SJSA1 (cell line): ENCODE measurements around the gene APOBEC3F. TPM values are rescaled to one million over a fixed set of nuclear protein-coding genes. Genes with fewer than 3 reads are reported as not detected.
A peak's percentile ranks its signal among the peaks of the same experiment; 100 is the strongest.
"Not testable (repeated sequence)": the region's sequence is repeated elsewhere in the genome, so short reads cannot be mapped to it uniquely, and the experiment has no call there.

Experiments used
- DNase-seq, 2 experiments: peaks; one replicate each; pipeline ENCODE4 v3.0.0-alpha.2; 2015 to 2020; ENCODE audit warnings: low spot score in 2 of 2, low read depth in 1 of 2
- H3K27ac ChIP-seq: fragments of 250-450 bp; sonication (Bioruptor Pico); 2 replicates; pipeline ENCODE4 v1.5.1; 2020; ENCODE audit warnings: mild to moderate bottlenecking, moderate library complexity
- H3K27me3 ChIP-seq: fragments of 250-450 bp; sonication (Bioruptor Pico); replicated peaks from 2 replicates; pipeline ENCODE4 v1.5.1; 2020; ENCODE audit warnings: mild to moderate bottlenecking, moderate library complexity
- H3K36me3 ChIP-seq: fragments of 250-450 bp; sonication (Bioruptor Pico); 2 replicates; pipeline ENCODE4 v1.5.1; 2020; ENCODE audit warnings: mild to moderate bottlenecking
- H3K4me1 ChIP-seq: fragments of 250-450 bp; sonication (Bioruptor Pico); replicated peaks from 2 replicates; pipeline ENCODE4 v1.6.1; 2021; ENCODE audit warnings: mild to moderate bottlenecking
- H3K4me3 ChIP-seq: fragments of 250-450 bp; sonication (Bioruptor Pico); 2 replicates; pipeline ENCODE4 v1.5.1; 2020; ENCODE audit warnings: mild to moderate bottlenecking
- H3K9me3 ChIP-seq: fragments of 250-450 bp; sonication (Bioruptor Pico); replicated peaks from 2 replicates; pipeline ENCODE4 v1.5.1; 2020; ENCODE audit warnings: mild to moderate bottlenecking
- total RNA-seq: library from RNA; depleted of rRNA; stranded (reverse); fragments of >200 nt; shearing (Covaris generic); gene quantifications from 2 replicates; pipeline ENCODE4 v1.2.3, GENCODE V29; 2014; rRNA removed

APOBEC3F gene
- 2.6 and 3.8 TPM in 2 replicates for total RNA-seq

DNA sequence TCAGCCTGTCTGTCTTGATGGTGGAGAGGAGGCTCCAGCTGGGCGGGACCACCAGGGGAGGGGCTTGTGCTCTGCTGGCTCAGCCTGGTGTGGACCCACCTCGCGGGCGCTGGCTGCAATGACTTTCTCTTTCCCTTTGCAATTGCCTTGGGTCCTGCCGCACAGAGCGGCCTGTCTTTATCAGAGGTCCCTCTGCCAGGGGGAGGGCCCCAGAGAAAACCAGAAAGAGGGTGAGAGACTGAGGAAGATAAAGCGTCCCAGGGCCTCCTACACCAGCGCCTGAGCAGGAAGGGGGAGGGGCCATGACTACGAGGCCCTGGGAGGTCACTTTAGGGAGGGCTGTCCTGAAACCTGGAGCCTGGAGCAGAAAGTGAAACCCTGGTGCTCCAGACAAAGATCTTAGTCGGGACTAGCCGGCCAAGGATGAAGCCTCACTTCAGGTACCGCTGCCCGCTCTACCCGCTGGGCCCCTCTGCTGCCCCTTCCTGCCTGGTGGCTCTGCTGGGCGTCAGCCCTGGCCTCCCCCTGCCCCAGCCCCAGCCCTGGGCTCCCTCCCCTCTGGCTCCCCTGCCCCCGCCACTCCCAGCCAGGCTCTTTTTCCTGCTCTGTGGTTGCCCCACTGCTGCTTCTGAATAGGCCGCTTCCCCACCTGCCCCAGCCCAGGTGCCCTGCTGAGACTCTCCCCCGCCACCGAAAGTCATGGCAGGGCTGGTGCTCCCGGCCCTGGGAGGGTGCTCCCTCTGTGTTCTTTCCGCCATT, at the start of gene APOBEC3F:
APOBEC3F (plus strand) TSS at position 327 of the 759 bp plus-strand sequence; CDS start at position 424, 97 bp downstream.
- peaks cover 11% of the 10 kb centered on the region for H3K4me1 ChIP-seq
- DNase-seq: peak; percentile 58 to 78
- H3K36me3 ChIP-seq, H3K9me3 ChIP-seq, H3K27me3 ChIP-seq: not testable (repeated sequence)
- H3K27ac ChIP-seq: peak within 1 kb of the TSS; percentile 54; the same call in 1 of the 2 replicates
- peak within 1 kb of the TSS; percentile 47 for H3K4me3 ChIP-seq

DNA sequence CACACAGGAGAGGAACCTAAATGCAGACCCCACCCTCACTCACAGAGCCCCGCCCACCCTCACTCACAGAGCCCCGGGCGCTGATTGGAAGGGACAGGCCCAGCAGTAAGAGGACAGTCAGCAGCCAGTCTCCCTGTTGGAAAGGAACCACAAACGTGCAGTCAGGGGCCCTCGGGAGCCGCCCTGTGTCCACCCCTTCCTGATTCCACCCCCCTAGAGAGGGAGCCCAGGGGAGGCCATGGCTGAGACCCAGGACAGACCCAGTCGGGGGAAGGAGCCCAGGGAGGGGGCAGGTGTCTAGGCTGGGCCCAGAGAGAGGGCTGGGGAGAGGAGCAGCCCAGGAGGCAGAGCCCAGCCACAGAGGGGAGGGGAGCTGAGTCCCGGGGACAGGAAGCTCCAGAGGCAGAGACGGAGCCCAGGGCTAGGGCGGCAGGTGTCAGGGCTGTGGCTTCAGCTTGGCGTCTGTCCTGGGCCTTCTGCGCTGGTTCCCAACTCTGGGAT, 47.7 kb upstream of the APOBEC3F start:
- DNase-seq, H3K27ac ChIP-seq: not testable (repeated sequence)

GRCh38 chr22:38996105-38996504, 44.6 kb upstream of the APOBEC3F start:
- H3K4me1 ChIP-seq: no peaks in the 10 kb centered on the region
- DNase-seq: no peak
- no peak overlapping the region for H3K27ac ChIP-seq
- H3K4me3 ChIP-seq: no peak overlapping the region
- no peaks in the 10 kb centered on the region for H3K9me3 ChIP-seq
- H3K27me3 ChIP-seq: no peaks in the 10 kb centered on the region; the same call in 1 of the 2 replicates
- no peaks in the 10 kb centered on the region for H3K36me3 ChIP-seq

More for the DNA sequence above, 47.7 kb upstream of the APOBEC3F start:
- H3K27me3 ChIP-seq, H3K36me3 ChIP-seq, H3K4me1 ChIP-seq, H3K9me3 ChIP-seq, H3K4me3 ChIP-seq: not testable (repeated sequence)

GRCh38 chr22:38997518-38997917, 43.1 kb upstream of the APOBEC3F start:
- Histone ChIP-seq H3K27ac (no peak overlapping the region), H3K27me3 (no peaks in the 10 kb centered on the region; the same call in none of the 2 replicates), H3K4me1 (no peaks in the 10 kb centered on the region), H3K9me3 (no peaks in the 10 kb centered on the region), H3K4me3 (no peak overlapping the region), H3K36me3 (no peaks in the 10 kb centered on the region)
- no peak for DNase-seq

GRCh38 chr22:39003165-39003638, 37.5 kb upstream of the APOBEC3F start:
- no peaks in the 10 kb centered on the region for H3K36me3 ChIP-seq
- DNase-seq: peak; percentile 71 to 80
- no peaks in the 10 kb centered on the region; the same call in none of the 2 replicates for H3K27me3 ChIP-seq
- no peak overlapping the region for H3K27ac ChIP-seq
- H3K9me3 ChIP-seq: no peaks in the 10 kb centered on the region
- H3K4me3 ChIP-seq: no peak overlapping the region
- H3K4me1 ChIP-seq: peaks cover 4% of the 10 kb centered on the region; the same call in 1 of the 2 replicates

DNA sequence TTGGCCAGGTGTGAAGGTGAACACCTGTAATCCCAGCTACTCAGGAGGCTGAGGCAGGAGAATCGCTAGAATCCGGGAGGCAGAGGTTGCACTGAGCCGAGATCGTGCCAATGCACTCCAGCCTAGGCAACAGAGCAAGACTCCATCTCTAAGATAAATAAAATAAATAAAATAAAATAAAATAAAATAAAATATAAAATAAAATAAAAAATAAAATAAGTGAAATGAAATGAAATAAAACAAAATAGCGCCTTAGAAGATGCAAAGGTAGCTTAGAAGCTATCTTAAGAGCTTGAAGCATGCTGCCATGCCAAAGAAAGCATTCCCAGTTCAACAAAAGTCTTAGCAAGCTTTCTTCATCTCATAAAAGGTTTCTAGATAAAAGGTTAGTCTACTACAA, 33.5 kb upstream of the APOBEC3F start:
- no peaks in the 10 kb centered on the region for H3K36me3 ChIP-seq
- peaks cover 4% of the 10 kb centered on the region; the same call in 1 of the 2 replicates for H3K4me1 ChIP-seq
- H3K9me3 ChIP-seq: no peaks in the 10 kb centered on the region
- no peaks in the 10 kb centered on the region for H3K27me3 ChIP-seq
- no peak overlapping the region for H3K27ac ChIP-seq
- DNase-seq: no peak
- no peak overlapping the region for H3K4me3 ChIP-seq

GRCh38 chr22:39008271-39008850, 32.3 kb upstream of the APOBEC3F start:
- H3K4me3 ChIP-seq, H3K4me1 ChIP-seq, H3K9me3 ChIP-seq, H3K27ac ChIP-seq, DNase-seq, H3K36me3 ChIP-seq, H3K27me3 ChIP-seq: not testable (repeated sequence)

DNA sequence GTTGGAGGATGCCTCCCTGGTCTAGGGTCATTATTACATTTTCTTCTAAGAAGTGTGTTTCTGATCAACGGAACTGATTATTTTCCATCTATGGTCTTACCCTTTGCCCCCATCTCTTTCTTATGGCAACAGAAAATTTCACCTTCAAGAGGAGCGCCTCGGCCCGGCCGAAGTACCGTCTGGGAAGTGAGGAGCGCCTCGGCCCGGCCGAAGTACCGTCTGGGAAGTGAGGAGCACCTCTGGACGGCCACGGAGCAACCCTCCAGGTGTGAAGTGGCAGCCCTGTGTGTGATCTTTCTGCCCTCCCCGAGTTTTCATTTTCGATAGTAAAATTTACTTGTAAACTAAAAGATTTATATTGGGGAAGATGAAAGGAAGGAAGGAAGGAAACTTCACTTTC, 29.7 kb upstream of the APOBEC3F start:
- H3K27me3 ChIP-seq: no peaks in the 10 kb centered on the region
- H3K27ac ChIP-seq: no peak overlapping the region
- no peak for DNase-seq
- H3K4me3 ChIP-seq: no peak overlapping the region
- no peaks in the 10 kb centered on the region for H3K36me3 ChIP-seq
- peaks cover 16% of the 10 kb centered on the region for H3K4me1 ChIP-seq
- no peaks in the 10 kb centered on the region for H3K9me3 ChIP-seq

DNA sequence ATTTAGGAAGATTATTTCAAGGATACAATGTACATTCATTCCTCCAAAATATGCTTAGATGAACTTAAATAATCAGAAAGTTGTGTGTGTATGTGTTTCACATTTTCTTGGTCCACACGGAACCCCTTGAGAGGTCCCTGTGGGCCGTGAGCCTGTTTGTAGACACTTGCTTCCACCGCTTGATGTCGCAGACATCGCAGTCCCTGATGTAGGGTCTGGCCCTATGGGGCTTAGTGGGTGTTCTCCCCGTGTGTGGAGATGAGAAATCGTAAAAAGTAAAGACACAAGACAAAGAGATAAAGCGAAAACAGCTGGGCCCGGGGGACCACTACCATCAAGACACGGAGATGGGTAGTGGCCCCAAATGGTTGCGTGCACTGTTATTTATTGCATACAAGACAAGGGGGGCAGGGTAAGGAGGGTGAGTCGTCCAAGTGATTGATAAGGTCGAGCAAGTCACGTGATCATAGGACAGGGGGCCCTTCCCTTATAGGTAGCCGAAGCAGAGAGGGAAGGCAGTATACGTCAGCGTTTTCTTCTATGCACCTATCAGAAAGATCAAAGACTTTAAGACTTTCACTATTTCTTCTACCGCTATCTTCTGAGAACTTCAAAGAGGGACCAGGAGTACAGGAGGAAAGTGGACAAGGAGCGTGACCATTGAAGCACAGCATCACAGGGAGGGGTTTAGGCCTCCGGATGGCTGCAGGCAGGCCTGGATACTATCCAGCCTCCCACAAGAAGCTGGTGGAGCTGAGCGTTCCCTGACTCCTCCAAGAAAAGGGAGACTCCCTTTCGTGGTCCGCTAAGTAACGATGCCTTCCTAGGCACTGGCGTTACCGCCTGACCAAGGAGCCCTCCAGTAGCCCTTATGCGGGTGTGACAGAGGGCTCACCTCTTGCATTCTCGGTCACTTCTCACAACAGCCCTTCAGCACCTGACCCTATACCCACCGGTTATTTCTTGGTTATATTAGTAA, 27.8 kb upstream of the APOBEC3F start:
- no peaks in the 10 kb centered on the region for H3K9me3 ChIP-seq
- H3K27me3 ChIP-seq: no peaks in the 10 kb centered on the region
- DNase-seq: no peak
- no peaks in the 10 kb centered on the region for H3K36me3 ChIP-seq
- no peak overlapping the region for H3K27ac ChIP-seq
- no peak overlapping the region for H3K4me3 ChIP-seq
- peaks cover 16% of the 10 kb centered on the region for H3K4me1 ChIP-seq

DNA sequence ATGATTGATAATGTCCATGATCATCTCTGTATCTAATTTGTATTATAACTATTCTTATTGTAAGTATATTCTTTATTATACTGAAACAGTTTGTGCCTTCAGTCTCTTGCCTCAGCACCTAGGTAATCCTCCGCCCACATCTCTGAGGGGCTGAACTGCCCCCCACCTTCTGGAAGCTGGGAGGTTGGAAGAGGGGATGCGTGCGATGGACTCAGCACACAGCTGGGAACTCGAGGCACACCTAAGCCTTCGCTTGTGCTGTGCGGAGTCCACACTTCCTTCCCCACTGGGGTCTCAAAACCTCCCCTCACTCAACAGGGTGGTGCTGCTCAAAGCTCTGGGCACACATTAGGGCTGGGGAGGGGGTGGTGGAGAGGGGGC, 27.1 kb upstream of the APOBEC3F start:
- not testable (repeated sequence) for DNase-seq, H3K27ac ChIP-seq, H3K9me3 ChIP-seq, H3K36me3 ChIP-seq, H3K4me3 ChIP-seq, H3K27me3 ChIP-seq
- H3K4me1 ChIP-seq: peaks cover 16% of the 10 kb centered on the region

GRCh38 chr22:39013942-39014722, 26.5 kb upstream of the APOBEC3F start, which contains the start of gene APOBEC3C:
TSS of gene APOBEC3C (plus strand) at chr22:39014257. CDS start at chr22:39014363, 106 bp downstream.
- Histone ChIP-seq H3K4me1 (peaks cover 16% of the 10 kb centered on the region), H3K27me3 (no peaks in the 10 kb centered on the region), H3K9me3 (no peaks in the 10 kb centered on the region), H3K4me3 (peak within 1 kb of the TSS; percentile 31), H3K27ac (0 out of 2 replicates have a peak within 1 kb of the TSS, but pooled peaks have one; percentile 30), H3K36me3 (no peaks in the 10 kb centered on the region)
- DNase-seq: peak; percentile 81 to 86

GRCh38 chr22:39014723-39015121, 25.9 kb upstream of the APOBEC3F start:
- DNase-seq, H3K36me3 ChIP-seq, H3K27me3 ChIP-seq, H3K9me3 ChIP-seq: not testable (repeated sequence)
- 0 out of 2 replicates have a peak overlapping the region, but pooled peaks have one; percentile 30 for H3K27ac ChIP-seq
- peak overlapping the region; percentile 31 for H3K4me3 ChIP-seq
- peaks cover 16% of the 10 kb centered on the region for H3K4me1 ChIP-seq
